ENCODE measurements around the gene CASZ1. TPM values are rescaled to one million over a fixed set of nuclear protein-coding genes. Genes with fewer than 3 reads are reported as not detected.

Gene CASZ1
- total and polyA plus RNA-seq, 10 of the 15 experiments (the other 5 are each of a cell fraction or from before 2014, with no cell fraction given): 0.52 to 9.8 (median 3.7) TPM

DNA sequence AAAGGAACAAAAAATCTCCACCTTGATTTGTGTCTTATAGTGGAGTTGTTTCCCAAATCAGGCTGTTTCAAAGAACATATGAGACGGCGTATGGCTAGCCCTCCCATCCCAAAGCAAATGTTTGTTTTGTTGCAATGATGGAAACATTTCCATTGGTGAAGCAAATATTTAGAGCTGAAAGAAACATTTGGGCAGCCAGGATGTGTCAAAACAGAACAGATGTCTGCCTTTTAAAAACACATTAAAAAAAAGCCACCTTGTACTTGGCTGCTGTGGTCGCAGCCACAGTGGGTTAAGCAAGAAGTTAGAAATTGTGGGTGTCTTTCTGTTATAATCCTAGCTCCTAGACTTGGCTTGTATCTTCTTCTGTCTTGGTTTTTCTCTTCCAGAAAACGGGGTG, 205.4 kb downstream of the CASZ1 start:
- TF ChIP-seq RUNX3 (IDR thresholded peaks at IDR 0.05; ENCODE audit: low read length) (0 out of 2 replicates have a peak, but pooled peaks have one; percentile 4), FOXM1 (IDR thresholded peaks at IDR 0.05; ENCODE audit: low read depth, low read length) (no peak)
- RAD21 ChIA-PET (ENCODE audit: unreplicated experiment): no interaction called here
- POLR2A ChIA-PET: no interaction called here
- no peaks in the 10 kb centered on the region for H4K20me1 ChIP-seq (ENCODE audit: control insufficient read depth, insufficient read depth)
- ATAC-seq (no peak), FAIRE-seq (no peak), DNase-seq (ENCODE audit: low read depth, low spot score) (no peak)
- H3K27ac ChIP-seq (ENCODE audit: control insufficient read depth, insufficient read depth): 0 out of 2 replicates have a peak overlapping the region, but pooled peaks have one; percentile 13
- CTCF ChIA-PET: interaction anchor here (1.0 to 1.2 kb wide), 2 partner anchors 9 to 76 kb away, joined by 3 read pairs; no protein-coding TSS in a partner anchor
- H3K9me3 ChIP-seq (replicated peaks; ENCODE audit: control insufficient read depth, insufficient read depth, low read length): no peaks in the 10 kb centered on the region
- H3K27me3 ChIP-seq (replicated peaks in 1 of 2; ENCODE audit: control insufficient read depth in 2 of 2, insufficient read depth in 2 of 2, low read length in 1 of 2): no peaks in the 10 kb centered on the region
- WGBS (ENCODE audit: insufficient coverage, insufficient replicate concordance, low lambda C conversion rate, missing lambda C conversion rate): 54% methylated on average over 4 of the region's 4 CpGs
- no TSS peak for BruUV-seq (replicated peaks)
- no peak overlapping the region for H2AFZ ChIP-seq (ENCODE audit: control insufficient read depth, low read depth, low read length)
- in situ Hi-C loops (cut with MboI) (no loop called here), intact Hi-C loops (cut with micrococcal nuclease; ENCODE audit: unreplicated experiment) (no loop called here)
- no peak overlapping the region for H3K4me2 ChIP-seq (ENCODE audit: control insufficient read depth, insufficient read depth)
- SMC1A ChIA-PET (ENCODE audit: uncharacterized antibody, unreplicated experiment): interaction anchor here (1.0 kb wide), 1 partner anchor 78 kb away, joined by 4 read pairs; no protein-coding TSS in a partner anchor
- H3K9ac ChIP-seq (ENCODE audit: control insufficient read depth, insufficient read depth, low read length): no peak overlapping the region
- H3K4me1 ChIP-seq (ENCODE audit: control insufficient read depth, insufficient read depth, low read length): peaks cover 17% of the 10 kb centered on the region
- no peaks in the 10 kb centered on the region for H3K36me3 ChIP-seq (ENCODE audit: control insufficient read depth in 2 of 2, insufficient read depth in 2 of 2, low read length in 1 of 2)
- H3K4me3 ChIP-seq: no peak overlapping the region
- no peaks in the 10 kb centered on the region for H3K79me2 ChIP-seq (ENCODE audit: control insufficient read depth, insufficient read depth, low read length)

- H2AFZ ChIP-seq (ENCODE audit: control insufficient read depth, low read depth, low read length): no peak overlapping the region
- in situ Hi-C loops (cut with MboI): no loop called here
- FAIRE-seq (no peak), DNase-seq (ENCODE audit: low read depth, low spot score) (no peak), ATAC-seq (no peak)
- ChIA-PET RAD21 (ENCODE audit: unreplicated experiment) (no interaction called here), CTCF (no interaction called here), POLR2A (no interaction called here), SMC1A (ENCODE audit: uncharacterized antibody, unreplicated experiment) (no interaction called here)
- no peak overlapping the region for H3K27ac ChIP-seq (ENCODE audit: control insufficient read depth, insufficient read depth)
- intact Hi-C loops (cut with micrococcal nuclease; ENCODE audit: unreplicated experiment): no loop called here
- no peaks in the 10 kb centered on the region for H4K20me1 ChIP-seq (ENCODE audit: control insufficient read depth, insufficient read depth)
- H3K4me2 ChIP-seq (ENCODE audit: control insufficient read depth, insufficient read depth): no peak overlapping the region
- no peaks in the 10 kb centered on the region for H3K27me3 ChIP-seq (replicated peaks in 1 of 2; ENCODE audit: control insufficient read depth in 2 of 2, insufficient read depth in 2 of 2, low read length in 1 of 2)
- H3K9me3 ChIP-seq (replicated peaks; ENCODE audit: control insufficient read depth, insufficient read depth, low read length): no peaks in the 10 kb centered on the region
- 90% methylated on average over 5 of the region's 5 CpGs for WGBS (ENCODE audit: insufficient coverage, insufficient replicate concordance, low lambda C conversion rate, missing lambda C conversion rate)
- BruUV-seq (replicated peaks): no TSS peak
- peaks cover 4% of the 10 kb centered on the region for H3K4me1 ChIP-seq (ENCODE audit: control insufficient read depth, insufficient read depth, low read length)
- H3K4me3 ChIP-seq: no peak overlapping the region
- no peaks in the 10 kb centered on the region for H3K36me3 ChIP-seq (ENCODE audit: control insufficient read depth in 2 of 2, insufficient read depth in 2 of 2, low read length in 1 of 2)
- no peaks in the 10 kb centered on the region for H3K79me2 ChIP-seq (ENCODE audit: control insufficient read depth, insufficient read depth, low read length)
- no peak overlapping the region for H3K9ac ChIP-seq (ENCODE audit: control insufficient read depth, insufficient read depth, low read length)
- TF ChIP-seq RB1 (IDR thresholded peaks at IDR 0.05; ENCODE audit: borderline replicate concordance) (no peak), CREB1 (IDR thresholded peaks at IDR 0.05; ENCODE audit: low read depth) (no peak), MYC (IDR thresholded peaks at IDR 0.05; ENCODE audit: insufficient read depth, insufficient read length, insufficient replicate concordance, low read length, severe bottlenecking) (no peak), SMC3 (IDR thresholded peaks at IDR 0.05; ENCODE audit: borderline replicate concordance, low read length) (no peak), GATAD2B (conservative IDR thresholded peaks at IDR 0.05; ENCODE audit: low read depth) (no peak), HDAC6 (IDR thresholded peaks at IDR 0.05; ENCODE audit: unreplicated experiment) (no peak), ZNF384 (IDR thresholded peaks at IDR 0.05; ENCODE audit: borderline replicate concordance, low read depth, low read length) (no peak), SREBF1 (IDR thresholded peaks at IDR 0.05; ENCODE audit: low read length) (no peak), ZNF24 (IDR thresholded peaks at IDR 0.05) (no peak)
- TF ChIP-seq, protein P1, sequence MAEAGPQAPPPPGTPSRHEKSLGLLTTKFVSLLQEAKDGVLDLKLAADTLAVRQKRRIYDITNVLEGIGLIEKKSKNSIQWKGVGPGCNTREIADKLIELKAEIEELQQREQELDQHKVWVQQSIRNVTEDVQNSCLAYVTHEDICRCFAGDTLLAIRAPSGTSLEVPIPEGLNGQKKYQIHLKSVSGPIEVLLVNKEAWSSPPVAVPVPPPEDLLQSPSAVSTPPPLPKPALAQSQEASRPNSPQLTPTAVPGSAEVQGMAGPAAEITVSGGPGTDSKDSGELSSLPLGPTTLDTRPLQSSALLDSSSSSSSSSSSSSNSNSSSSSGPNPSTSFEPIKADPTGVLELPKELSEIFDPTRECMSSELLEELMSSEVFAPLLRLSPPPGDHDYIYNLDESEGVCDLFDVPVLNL (IDR thresholded peaks at IDR 0.05; ENCODE audit: low read depth, low read length): no peak
- TF ChIP-seq, protein P2, sequence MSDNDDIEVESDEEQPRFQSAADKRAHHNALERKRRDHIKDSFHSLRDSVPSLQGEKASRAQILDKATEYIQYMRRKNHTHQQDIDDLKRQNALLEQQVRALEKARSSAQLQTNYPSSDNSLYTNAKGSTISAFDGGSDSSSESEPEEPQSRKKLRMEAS (IDR thresholded peaks at IDR 0.05; ENCODE audit: low read depth, low read length): no peak
- TF ChIP-seq, protein P3, sequence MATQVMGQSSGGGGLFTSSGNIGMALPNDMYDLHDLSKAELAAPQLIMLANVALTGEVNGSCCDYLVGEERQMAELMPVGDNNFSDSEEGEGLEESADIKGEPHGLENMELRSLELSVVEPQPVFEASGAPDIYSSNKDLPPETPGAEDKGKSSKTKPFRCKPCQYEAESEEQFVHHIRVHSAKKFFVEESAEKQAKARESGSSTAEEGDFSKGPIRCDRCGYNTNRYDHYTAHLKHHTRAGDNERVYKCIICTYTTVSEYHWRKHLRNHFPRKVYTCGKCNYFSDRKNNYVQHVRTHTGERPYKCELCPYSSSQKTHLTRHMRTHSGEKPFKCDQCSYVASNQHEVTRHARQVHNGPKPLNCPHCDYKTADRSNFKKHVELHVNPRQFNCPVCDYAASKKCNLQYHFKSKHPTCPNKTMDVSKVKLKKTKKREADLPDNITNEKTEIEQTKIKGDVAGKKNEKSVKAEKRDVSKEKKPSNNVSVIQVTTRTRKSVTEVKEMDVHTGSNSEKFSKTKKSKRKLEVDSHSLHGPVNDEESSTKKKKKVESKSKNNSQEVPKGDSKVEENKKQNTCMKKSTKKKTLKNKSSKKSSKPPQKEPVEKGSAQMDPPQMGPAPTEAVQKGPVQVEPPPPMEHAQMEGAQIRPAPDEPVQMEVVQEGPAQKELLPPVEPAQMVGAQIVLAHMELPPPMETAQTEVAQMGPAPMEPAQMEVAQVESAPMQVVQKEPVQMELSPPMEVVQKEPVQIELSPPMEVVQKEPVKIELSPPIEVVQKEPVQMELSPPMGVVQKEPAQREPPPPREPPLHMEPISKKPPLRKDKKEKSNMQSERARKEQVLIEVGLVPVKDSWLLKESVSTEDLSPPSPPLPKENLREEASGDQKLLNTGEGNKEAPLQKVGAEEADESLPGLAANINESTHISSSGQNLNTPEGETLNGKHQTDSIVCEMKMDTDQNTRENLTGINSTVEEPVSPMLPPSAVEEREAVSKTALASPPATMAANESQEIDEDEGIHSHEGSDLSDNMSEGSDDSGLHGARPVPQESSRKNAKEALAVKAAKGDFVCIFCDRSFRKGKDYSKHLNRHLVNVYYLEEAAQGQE (IDR thresholded peaks at IDR 0.05; ENCODE audit: low read depth, low read length): no peak
Observed at GRCh38 chr1:10589074-10589473, 207.4 kb downstream of the CASZ1 start.
